Stimulated activated CD4-positive, alpha-beta T cell treated with anti-CD3 and anti-CD28 coated beads, Interleukin-2, amount 100 ng/mL, for 48 hours (primary cell): ENCODE results near the gene SLC39A9.
"Not testable (repeated sequence)": the region's sequence is repeated elsewhere in the genome, so short reads cannot be mapped to it uniquely, and the experiment has no call there.

Source experiments
- DNase-seq, 2 donors: peaks; one replicate each; pipeline ENCODE4 v3.0.0-alpha.2; 2020

SLC39A9 gene

GRCh38 chr14:69480136-69480535, 81.6 kb downstream of the SLC39A9 start:
- DNase-seq = no peak

- no peak for DNase-seq
Observed at GRCh38 chr14:69481815-69482568, 83.5 kb downstream of the SLC39A9 start.

- no peak for DNase-seq
Observed at GRCh38 chr14:69483765-69484443, 85.4 kb downstream of the SLC39A9 start.

GRCh38 chr14:69484444-69485314, 86.2 kb downstream of the SLC39A9 start, which contains the start of gene PLEKHD1:
PLEKHD1 (plus strand) TSS chr14:69484728; CDS start chr14:69484966, 238 bp downstream.
- no peak for DNase-seq

GRCh38 chr14:69485315-69485660, 86.8 kb downstream of the SLC39A9 start:
- DNase-seq = no peak

GRCh38 chr14:69485701-69486100, 87.2 kb downstream of the SLC39A9 start:
- no peak for DNase-seq

GRCh38 chr14:69487226-69487625, 88.7 kb downstream of the SLC39A9 start:
- DNase-seq = no peak

GRCh38 chr14:69487771-69488170, 89.3 kb downstream of the SLC39A9 start:
- no peak for DNase-seq

GRCh38 chr14:69489495-69489894, 91.0 kb downstream of the SLC39A9 start:
- DNase-seq = no peak

GRCh38 chr14:69490219-69490918, 91.9 kb downstream of the SLC39A9 start:
- no peak for DNase-seq

- no peak for DNase-seq
Observed at GRCh38 chr14:69491193-69491592, 92.7 kb downstream of the SLC39A9 start.

GRCh38 chr14:69493038-69493437, 94.5 kb downstream of the SLC39A9 start:
- no peak for DNase-seq

GRCh38 chr14:69493791-69494190, 95.3 kb downstream of the SLC39A9 start:
- DNase-seq = no peak

GRCh38 chr14:69495341-69495921, 96.9 kb downstream of the SLC39A9 start:
- DNase-seq = no peak

- not testable (repeated sequence) for DNase-seq
Observed at GRCh38 chr14:69497866-69498265, 99.4 kb downstream of the SLC39A9 start.

- DNase-seq = not testable (repeated sequence)
Observed at GRCh38 chr14:69498286-69498685, 99.8 kb downstream of the SLC39A9 start.

GRCh38 chr14:69499436-69499835, 100.9 kb downstream of the SLC39A9 start:
- no peak for DNase-seq

GRCh38 chr14:69500096-69500495, 101.6 kb downstream of the SLC39A9 start:
- no peak for DNase-seq

- DNase-seq = no peak
Observed at GRCh38 chr14:69500736-69501135, 102.2 kb downstream of the SLC39A9 start.

- no peak for DNase-seq
Observed at GRCh38 chr14:69501423-69501838, 102.9 kb downstream of the SLC39A9 start.

GRCh38 chr14:69504775-69505174, 106.3 kb downstream of the SLC39A9 start:
- DNase-seq = no peak
